ENCODE measurements around the gene DDR2.

The DDR2 gene

DNA sequence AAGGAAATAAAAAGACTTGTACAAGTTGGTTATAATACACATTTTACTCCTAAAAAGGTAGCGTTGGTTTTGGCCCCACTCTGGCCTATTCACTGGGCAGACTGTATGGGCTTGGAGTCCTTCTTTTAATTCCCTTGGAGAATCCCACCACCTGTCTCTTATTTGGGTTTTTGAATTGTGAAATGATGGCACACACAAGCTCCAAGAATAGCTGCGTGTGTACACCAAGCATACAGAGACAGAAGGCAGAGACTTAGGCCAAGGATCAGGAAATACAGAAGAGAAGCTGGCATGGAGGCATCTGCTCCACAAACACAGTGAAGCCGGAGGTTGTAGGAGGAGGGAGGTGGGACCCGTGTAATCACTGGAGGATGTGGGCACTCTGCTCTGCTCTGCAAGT is 29.1 kb downstream of the DDR2 start:
- H3K4me3 ChIP-seq (ENCODE audit: low read depth, low read length): no peak overlapping the region
- TF ChIP-seq, protein P1, sequence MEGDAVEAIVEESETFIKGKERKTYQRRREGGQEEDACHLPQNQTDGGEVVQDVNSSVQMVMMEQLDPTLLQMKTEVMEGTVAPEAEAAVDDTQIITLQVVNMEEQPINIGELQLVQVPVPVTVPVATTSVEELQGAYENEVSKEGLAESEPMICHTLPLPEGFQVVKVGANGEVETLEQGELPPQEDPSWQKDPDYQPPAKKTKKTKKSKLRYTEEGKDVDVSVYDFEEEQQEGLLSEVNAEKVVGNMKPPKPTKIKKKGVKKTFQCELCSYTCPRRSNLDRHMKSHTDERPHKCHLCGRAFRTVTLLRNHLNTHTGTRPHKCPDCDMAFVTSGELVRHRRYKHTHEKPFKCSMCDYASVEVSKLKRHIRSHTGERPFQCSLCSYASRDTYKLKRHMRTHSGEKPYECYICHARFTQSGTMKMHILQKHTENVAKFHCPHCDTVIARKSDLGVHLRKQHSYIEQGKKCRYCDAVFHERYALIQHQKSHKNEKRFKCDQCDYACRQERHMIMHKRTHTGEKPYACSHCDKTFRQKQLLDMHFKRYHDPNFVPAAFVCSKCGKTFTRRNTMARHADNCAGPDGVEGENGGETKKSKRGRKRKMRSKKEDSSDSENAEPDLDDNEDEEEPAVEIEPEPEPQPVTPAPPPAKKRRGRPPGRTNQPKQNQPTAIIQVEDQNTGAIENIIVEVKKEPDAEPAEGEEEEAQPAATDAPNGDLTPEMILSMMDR (IDR thresholded peaks at IDR 0.05; ENCODE audit: insufficient read depth, low read depth, low read length, missing control alignments): no peak
- DNase-seq (ENCODE audit: low read depth): no peak

DNA sequence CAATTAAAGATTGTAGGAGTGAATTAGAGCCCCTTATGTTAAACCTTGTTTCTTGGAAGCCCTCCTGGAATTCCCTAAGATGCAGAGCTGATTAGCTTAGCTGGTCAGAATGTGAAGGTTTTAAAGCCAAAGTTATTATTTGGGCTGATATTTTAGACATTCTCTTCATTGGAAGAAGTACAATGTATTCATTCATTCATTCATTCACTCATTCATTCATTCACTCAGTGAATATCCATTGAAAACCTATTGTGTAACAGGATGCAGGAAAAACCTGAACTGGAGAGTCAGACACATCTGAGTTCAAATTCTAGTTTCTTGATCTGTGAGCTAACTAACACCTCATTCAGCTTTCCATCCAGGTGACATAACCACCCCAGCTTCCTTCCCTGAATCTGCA is 29.7 kb downstream of the DDR2 start:
- no peak overlapping the region for H3K4me3 ChIP-seq (ENCODE audit: low read depth, low read length)
- DNase-seq (ENCODE audit: low read depth): no peak
- TF ChIP-seq, protein P1 (IDR thresholded peaks at IDR 0.05; ENCODE audit: insufficient read depth, low read depth, low read length, missing control alignments): no peak

DNA sequence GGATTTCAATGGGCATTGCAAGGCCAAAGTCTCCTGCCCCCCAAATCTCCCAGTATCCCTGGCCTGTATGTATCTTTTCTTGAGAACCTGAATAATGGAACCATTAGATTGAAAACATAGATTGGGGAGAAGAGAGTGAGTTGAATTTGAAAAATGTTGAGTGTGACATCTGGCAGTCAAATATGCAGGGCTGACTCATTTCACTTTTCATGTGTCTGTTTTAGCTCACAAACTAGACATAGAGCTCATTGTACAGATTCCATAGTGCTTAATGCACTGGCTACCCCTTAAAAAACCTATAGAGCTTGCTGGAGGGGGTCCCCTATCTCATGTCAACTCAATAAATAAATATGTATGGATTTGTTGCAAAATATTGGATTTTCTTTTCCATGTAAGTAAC is 30.8 kb downstream of the DDR2 start:
- TF ChIP-seq, protein P1 (IDR thresholded peaks at IDR 0.05; ENCODE audit: insufficient read depth, low read depth, low read length, missing control alignments): no peak
- peak; percentile 31 for DNase-seq (ENCODE audit: low read depth)
- no peak overlapping the region for H3K4me3 ChIP-seq (ENCODE audit: low read depth, low read length)

DNA sequence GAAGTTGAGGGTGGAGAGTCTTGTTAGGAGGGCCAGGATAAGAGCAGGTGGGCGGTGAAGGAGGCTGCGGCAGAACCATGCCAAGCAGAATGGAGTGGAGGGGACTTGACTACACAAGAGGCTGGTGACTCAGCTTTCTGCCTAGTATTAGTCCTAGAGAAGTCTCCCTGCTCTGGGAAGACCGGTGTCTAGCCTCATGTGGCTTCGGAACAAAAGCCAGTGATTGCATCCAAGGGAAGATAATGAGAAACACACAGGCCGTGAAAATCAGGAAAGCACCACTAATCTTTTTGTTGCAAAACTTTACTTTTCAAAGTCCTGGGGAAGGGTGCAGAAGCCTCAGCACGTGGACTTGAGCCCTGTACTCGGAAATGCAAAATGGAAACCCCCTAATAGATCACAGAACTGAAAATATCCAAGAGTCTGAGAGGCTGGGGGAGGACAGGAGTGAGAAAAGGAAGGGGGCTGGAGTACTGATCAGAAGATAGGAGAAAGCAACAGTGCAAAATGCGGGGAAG is 31.4 kb downstream of the DDR2 start:
- peak; percentile 40 for DNase-seq (ENCODE audit: low read depth)
- TF ChIP-seq, protein P1 (IDR thresholded peaks at IDR 0.05; ENCODE audit: insufficient read depth, low read depth, low read length, missing control alignments): no peak
- H3K4me3 ChIP-seq (ENCODE audit: low read depth, low read length): no peak overlapping the region

DNA sequence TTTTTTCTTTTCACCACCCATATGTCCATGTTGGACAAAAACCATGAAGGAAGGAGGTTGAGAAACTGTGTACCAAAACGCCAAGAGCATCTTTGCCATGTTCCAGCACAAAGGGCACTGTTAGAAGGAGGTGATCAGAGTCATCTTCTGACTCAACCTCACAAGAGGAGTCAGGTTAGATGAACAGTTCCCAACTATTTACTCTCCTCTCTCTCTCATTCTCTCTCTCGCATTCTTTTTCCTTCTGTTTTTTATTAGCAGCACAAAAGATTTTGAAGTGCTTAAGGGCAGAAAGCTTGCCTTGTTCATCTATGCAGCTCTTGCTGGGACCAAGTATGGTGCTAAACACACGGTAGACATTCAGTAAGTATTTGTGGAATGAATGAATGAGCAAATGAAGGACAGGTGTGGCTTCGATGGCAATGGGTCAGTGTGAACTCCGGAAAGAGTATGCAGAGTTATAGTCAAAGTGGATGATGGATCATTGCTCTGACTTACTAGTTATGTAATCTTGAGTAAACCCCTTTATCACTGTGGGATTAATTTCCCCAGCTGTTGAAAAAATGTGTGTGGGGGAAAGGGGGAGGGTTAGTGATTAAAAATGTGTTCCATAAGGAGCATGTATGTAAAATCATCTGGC is 33.9 kb downstream of the DDR2 start:
- TF ChIP-seq, protein P1 (IDR thresholded peaks at IDR 0.05; ENCODE audit: insufficient read depth, low read depth, low read length, missing control alignments): no peak
- H3K4me3 ChIP-seq (ENCODE audit: low read depth, low read length): no peak overlapping the region
- no peak for DNase-seq (ENCODE audit: low read depth)

DNA sequence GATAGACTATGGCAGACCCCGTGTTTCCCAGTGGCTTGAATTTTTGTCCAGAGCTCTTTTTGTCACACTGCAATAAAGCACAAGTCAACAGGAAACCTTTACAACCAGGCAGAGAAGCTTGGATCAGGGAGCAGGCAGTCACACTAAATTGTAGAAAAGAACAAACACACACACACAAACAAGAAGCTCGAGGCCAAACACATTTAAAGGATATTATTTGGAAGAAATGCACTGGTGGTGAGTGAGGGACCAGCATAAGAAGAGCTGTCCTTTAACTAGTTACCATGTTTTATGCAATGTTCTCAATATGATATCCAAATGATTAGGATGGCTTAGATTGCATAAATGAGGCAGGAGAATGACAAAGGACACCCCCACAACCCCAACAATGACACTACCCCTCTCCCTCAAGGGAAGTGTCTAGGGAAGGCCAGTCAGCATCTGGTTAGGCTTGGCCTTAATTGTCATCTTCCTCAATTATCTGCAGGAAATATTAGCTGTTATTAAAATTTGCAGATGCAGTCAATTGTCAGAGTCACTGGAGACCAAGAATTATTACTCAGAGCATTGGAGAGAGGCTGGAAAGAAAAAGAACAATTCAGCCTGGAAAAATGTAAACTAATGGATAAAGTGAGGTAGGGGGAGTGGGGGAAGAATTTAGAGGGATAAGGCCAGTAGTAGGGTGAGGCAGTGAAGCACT is 35.3 kb downstream of the DDR2 start:
- TF ChIP-seq, protein P1 (IDR thresholded peaks at IDR 0.05; ENCODE audit: insufficient read depth, low read depth, low read length, missing control alignments): no peak
- H3K4me3 ChIP-seq (ENCODE audit: low read depth, low read length): no peak overlapping the region
- no peak for DNase-seq (ENCODE audit: low read depth)
